GM12874 (cell line): Measurements from ENCODE around the gene CCDC160.

Experiments used
- CTCF ChIP-seq: IDR thresholded peaks from 2 replicates; pipeline ENCODE4 v1.5.1; 2011; ENCODE audit warnings: low read depth, mild to moderate bottlenecking, control low read depth, low read length, moderate library complexity; ENCODE audit not compliant: insufficient read depth

CCDC160 gene

DNA sequence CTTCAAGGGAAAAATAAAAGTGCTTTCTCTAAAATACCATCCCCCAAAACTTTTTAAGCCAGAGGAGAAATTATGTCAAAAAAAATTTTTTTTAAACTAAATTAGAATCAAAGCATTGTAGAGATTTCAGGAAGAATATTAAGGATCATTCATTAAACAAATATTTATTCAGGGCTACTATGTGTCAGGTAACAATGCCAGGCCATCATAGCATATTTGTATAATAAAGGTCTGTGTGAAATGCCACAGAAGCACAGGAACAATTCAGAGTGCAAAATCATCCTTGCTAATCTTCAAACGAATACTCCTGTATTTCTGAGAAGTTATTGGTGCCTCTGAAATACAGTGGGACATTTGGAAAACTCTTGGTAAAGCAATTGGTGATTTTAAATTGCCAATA, 2.0 kb downstream of the CCDC160 start:
- no peak for TF ChIP-seq CTCF

- no peak for TF ChIP-seq CTCF
Measured at GRCh38 chrX:134240209-134240608, 3.2 kb downstream of the CCDC160 start.

DNA sequence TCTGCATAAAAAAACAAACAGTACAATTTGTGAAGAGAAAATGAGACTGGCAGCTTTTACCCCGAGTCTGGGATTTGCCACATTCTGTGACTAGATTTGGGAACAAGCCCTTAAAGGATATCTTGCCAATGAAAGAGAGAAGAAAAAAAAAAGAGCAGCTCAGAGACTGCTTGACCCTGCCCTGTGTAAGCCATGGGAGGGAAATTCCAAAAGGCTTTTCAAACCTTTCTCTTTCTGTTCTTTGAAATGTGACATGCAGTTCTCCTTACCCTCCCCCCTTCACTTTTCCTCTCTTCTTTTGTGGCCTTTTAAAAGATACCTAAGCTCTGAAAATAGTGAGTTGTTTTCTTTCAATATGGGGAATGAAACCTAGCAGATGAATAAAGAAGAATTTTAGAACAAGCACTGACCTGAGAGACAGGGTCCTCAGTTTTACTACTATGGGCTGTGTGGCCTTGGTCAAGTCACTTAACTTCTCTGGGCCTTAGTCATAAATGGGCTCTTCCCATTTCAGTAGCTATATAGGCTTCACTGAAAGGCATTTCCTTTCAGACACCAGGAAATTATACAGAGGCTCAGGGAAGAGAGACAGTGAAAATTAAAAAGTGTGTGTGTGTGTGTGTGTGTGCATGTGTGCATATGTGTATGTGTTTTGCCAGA, 5.1 kb downstream of the CCDC160 start:
- TF ChIP-seq CTCF: no peak

DNA sequence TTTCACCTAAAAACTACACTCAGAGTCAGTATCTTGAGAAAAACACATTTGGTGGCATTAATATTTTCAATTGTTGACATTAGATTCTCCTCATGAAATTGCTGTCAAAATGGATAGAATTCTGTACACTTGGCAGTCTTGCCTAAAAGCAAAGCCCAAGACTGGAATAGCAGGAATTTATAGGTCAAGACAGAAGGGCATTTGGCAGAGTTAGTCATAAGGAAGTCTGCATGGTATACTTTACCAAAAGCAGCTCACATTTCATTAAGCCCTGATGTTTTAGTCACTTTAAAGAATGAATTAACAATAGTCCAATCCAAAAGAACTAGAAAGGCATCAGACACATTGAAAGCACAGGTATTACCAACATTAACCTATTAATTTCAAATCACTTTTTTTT, 7.1 kb downstream of the CCDC160 start:
- no peak for TF ChIP-seq CTCF

DNA sequence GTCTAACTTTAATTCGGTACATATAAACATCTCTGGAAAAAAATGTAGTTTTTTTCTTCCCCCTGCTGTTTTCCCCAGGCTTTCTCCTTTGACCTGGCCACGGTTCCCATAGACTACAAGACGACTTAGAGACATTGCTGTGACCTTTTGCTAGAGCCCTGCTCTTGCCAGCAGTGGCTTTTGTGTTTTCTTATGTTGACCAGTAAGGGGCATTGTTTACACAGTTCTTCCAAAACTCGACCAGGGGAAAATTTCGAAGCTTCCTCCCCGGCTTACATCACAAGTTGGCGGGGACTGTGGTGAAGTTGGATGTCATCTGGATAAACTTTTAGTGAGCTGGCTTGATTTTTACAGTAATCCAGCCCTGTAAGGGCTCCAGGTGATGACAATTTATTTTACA, 9.3 kb downstream of the CCDC160 start:
- TF ChIP-seq CTCF: 0 out of 2 replicates have a peak, but pooled peaks have one; percentile 9

DNA sequence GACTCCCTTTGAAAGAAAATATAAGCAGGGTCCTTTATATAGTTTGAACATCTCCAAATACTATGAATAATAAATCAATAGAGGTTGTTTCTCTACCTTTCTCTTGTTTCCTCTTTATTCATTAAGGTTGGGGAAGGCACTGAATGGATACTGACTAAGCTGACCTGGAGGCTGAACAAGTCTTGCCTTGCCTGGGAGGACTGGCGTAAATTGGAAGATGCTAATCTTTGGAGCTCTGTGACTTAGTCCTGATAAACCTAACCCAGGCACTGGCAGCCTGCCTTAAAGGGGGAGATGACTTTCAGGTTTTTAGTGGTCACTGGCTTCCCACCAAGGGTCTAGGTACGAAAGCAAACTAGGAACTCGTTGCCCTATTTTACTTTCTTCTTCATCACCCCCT, 10.5 kb downstream of the CCDC160 start:
- TF ChIP-seq CTCF: no peak

DNA sequence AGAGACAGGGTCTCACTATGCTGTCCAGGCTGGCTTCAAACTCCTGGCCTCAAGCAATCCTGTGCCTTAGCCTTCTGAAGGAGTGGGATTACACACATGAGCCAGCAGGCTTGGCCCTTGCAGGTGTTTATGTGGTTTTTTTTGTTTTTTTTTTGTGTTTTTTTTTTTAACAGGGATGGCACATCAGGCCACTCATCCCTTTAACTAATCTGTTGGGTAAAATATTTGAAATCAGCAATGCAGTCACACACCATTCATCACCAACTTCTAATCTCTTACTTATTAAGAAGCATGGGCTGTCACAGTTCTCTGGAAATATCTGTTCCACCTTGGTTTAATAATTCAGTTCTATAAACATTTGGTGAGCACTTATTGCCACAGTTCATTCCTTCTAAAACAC, 12.3 kb downstream of the CCDC160 start:
- no peak for TF ChIP-seq CTCF
